Stimulated activated CD8-positive, alpha-beta memory T cell treated with anti-CD3 and anti-CD28 coated beads, Interleukin-15, amount 100 ng/mL, for 1 hour (primary cell): ENCODE measurements around the gene RHD.
"Not testable (repeated sequence)": the region's sequence is repeated elsewhere in the genome, so short reads cannot be mapped to it uniquely, and the experiment has no call there.

ENCODE experiments used
- DNase-seq: peaks from one replicate; pipeline ENCODE4 v3.0.0-alpha.2; 2020; ENCODE audit warnings: low read depth

Gene RHD

GRCh38 chr1:25272238-25272637, at the start of gene RHD:
Gene RHD (plus strand): TSS chr1:25272509. CDS start chr1:25272548, 39 bp downstream.
- DNase-seq = not testable (repeated sequence)

- no peak for DNase-seq
Measured at GRCh38 chr1:25222606-25223005, 49.7 kb upstream of the RHD start.

DNA sequence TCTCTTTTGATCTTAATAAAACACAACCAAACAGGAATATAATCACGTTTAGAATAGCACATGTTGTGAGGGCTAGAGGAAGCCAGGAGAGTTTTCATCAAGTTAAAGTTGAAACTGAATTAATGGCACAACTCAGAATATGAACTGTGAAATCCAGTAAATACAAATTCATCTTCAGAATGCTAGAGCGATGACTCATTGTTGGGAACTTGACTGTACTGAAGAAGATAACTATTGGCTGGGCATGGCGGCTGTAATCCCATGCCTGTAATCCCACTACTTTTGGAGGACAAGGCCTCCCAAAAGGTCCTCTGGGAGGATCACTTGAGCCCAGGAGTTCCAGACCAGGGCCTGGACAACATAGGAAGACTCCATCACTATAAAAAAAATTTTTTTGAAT, 48.8 kb upstream of the RHD start:
- DNase-seq = no peak

DNA sequence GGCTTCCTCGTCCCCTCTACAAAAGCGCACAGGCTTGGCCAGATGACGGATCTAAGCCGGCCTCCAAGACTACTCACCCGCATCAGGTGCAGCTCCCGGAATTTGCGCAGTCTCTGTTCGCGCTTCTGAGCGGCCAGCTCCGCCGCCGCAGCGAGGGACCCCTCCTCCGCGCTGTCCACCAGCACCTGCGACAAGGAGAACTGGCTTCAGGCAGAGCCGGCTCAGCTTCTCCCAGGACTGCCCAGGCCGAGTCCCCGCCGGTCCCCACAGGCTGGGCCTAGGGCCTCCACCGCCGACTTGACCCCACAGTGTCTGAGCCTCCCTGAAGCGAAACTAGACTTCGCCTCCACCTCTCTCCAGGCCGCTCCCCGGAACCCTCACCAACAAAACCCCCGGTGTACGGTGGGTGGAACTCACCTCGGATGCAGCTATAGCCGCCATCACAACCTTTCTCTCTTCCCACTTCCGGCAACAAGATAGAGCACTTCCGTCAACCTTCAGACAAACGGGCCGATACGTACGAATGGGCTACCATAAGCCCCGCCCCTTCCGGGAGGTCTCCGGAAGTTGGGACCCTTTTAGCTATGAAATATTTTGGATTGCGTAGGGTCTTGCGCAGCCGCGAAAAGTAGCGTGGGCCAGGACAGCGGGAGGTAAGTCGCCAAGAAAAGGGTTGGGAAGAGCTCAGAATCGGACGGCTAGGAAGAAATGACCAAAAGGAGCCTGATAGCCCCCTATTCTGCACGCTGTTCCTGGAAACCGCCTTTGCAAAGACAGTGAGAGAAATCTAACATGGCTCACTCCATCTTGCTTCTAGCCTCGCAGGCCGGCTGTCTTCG, 40.1 kb upstream of the RHD start, which contains the start of gene SYF2:
Gene SYF2 (minus strand): TSS at position 476 of the 839 bp plus-strand sequence. CDS start 35 bp downstream, at position 441.
- peak; percentile 81 for DNase-seq

GRCh38 chr1:25232866-25233784, 39.2 kb upstream of the RHD start:
- DNase-seq = no peak

DNA sequence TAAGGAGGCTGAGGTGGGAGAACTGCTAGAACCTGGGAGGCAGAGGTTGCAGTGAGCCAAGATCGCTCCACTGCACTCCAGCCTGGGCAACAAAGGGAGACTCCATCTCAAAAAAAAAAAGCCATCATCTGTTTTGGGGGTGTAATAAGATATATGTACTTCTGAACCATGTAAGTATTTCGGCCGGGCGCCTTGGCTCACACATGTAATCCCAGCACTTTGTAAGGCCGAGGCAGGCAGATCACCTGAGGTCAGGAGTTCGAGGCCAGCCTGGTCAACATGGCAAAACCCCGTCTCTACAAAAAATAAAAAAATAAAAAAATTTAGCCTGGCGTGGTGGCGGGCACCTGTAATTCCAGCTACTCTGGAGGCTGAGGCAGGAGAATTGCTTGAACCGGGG, 36.9 kb upstream of the RHD start:
- DNase-seq = not testable (repeated sequence)

- DNase-seq = not testable (repeated sequence)
Measured at GRCh38 chr1:25236261-25236660, 36.0 kb upstream of the RHD start.

DNA sequence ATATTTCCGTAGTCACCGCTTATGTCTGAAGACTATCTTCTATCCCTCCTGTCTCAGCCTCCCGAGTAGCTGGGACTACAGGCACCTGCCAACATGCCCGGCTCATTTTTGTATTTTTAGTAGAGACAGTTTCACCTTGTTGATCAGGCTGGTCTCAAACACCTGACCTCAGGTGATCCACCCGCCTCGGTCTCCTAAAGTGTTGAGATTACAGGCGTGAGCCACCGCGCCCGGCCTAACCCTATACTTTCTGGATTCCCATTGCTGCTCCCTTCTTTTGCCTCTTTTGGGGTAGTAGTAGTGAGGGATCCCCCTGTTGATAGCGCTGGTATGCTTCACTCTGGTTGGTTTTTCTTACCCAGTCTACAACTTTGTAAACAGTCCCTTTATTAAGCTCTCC, 34.3 kb upstream of the RHD start:
- no peak for DNase-seq

DNA sequence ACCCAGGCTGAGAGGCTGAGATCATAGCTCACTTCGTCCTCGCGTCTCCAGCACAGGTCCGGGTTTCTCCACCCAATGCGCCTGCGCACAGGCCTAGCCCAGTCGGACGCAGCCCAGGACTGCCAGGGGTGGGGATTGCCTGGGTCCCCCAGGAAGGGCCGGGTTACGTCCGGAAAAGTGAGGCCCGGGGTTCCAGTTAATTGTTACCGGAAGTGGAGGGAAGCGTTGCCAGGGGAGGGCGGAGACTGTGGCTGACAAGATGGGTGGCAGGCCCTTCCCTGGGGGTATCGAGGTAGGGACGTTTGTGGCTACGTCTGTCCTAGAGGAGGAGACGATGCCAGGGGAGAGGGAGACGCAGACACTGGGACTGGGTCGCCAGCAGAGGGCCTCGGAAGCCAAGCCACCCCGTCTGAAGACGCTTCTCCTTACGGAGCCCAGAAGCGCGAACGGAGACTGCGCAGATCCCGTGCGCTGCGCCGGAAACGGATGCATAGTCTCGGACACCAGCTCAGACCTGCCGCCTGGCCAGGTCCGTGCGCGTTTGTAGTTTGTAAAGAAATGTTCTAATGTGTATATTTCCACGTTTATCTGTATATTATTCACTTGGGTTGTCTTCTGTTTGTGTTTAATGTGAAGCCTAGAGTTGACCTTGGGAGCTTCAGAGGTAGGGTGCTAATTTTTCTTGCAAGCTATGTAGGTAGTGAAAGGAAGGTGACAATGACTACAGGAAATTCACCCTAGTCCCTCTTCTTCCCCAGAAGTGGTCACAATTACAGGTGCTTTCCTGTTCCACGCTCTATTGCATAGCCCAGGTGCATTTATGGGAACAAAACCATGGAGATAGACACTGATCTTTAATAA, 32.4 kb upstream of the RHD start:
- peak; percentile 61 for DNase-seq

GRCh38 chr1:25243907-25244306, 28.4 kb upstream of the RHD start:
- no peak for DNase-seq

DNA sequence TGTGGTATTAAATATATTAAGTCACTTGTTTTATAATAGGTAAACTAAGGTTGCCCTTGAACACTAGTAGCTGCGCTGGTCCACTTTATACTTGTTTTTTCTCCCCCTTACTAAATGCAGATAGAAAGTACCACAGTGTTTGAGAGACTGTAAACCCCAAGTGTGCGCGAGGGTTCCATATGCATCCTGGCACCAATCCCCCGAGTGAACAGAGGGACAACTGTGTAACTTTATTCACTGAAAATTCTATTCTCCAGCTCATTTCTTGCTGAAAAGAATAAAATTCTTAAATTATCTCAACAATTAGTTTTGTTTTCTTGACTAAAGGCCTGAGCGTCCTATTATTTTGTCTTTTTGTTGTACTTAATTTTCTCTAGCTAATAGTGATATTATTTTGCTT, 26.9 kb upstream of the RHD start:
- DNase-seq = no peak

DNA sequence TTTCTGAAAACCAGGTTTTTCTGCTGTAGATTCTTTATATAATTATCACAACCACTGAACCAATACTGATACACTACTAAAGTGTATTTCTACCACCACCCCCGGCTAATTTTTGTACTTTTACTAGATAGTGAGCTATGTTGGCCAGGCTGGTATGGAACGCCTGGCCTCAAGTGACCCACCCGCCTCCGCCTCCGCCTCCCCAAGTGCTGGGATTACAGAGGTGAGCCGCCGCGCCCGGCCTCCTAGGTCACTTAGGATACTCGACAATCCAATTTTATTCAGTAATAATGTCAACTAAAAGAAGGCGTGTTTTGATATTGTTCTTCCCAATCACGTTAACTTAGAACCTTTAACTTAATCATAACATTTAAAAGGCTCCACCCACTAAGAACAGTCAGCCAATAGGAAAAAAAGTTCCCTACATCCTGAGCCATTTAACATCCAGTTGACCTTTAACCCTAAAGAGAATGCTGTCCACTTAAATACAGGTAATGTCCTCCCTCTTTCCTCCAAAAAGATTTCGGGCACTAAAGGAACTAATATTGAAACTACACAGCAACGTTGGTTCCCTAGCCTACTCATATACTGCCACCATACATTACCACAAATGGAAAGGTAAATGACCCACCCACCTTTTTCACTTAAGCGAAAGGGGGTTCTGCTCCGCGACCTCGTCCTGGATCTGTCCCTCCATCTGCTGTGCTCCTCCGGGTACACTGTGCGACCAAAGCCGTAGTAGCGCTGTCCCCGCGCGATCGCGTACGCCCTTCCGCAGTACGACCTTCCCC, 26.3 kb upstream of the RHD start:
- no peak for DNase-seq

GRCh38 chr1:25246600-25247023, 25.7 kb upstream of the RHD start:
- no peak for DNase-seq

GRCh38 chr1:25247024-25247828, 25.1 kb upstream of the RHD start, which contains the start of gene RSRP1:
Gene RSRP1 (minus strand): TSS chr1:25247454. CDS start chr1:25246963, 491 bp downstream.
- DNase-seq = peak; percentile 99

GRCh38 chr1:25247829-25248754, 24.2 kb upstream of the RHD start:
- DNase-seq = no peak

- DNase-seq = no peak
Measured at GRCh38 chr1:25253911-25254310, 18.4 kb upstream of the RHD start.

DNA sequence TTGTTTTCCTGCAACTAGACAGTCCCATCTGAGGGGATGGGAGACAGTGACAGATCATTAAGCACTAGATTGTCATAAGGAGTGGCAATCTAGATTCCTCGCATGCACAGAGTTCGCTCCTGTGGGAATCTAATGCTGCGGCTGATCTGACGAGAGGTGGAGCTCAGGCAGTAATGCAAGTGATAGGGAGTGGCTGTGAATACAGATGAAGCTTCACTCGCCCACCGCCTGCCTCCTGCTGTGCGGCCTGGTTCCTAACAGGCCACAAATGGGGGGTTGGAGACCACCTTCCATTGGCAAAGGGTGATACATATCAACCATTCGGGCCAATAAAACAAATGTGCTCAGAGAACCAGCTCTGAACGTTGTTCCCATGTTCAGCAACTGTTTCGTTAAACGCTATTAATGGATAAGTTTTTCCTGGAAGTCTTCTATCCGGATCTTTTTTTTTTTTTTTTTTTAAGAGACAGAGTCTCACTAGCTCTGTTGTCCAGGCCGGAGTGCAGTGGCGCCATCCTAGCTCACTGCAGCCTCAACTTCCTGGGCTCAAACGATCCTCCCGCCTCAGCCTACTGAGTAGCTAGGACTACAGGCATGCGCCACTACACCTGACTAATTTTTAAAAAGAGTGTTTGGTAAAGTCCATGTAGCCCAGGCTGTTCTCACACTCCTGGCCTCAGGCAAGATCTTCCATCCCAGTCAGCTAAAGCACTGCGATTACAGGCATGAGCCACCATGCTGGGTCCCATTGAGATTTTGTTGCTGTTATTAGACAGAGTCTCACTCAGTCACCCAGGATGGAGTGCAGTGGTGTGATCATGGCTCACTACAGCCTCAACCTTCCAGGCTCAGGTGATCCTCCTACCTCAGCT, 16.4 kb upstream of the RHD start:
- no peak for DNase-seq

GRCh38 chr1:25256578-25256965, 15.7 kb upstream of the RHD start:
- no peak for DNase-seq
